Measurements from ENCODE around the gene SYDE2. TPM values are rescaled to one million over a fixed set of nuclear protein-coding genes. Genes with fewer than 3 reads are reported as not detected.

The SYDE2 gene
- polyA plus RNA-seq, 3 donors: 8.5 to 11.6 (median 11.5) TPM

Other genes with a start within 250 kb of the SYDE2 start
- gene MCOLN2, start 203.9 kb downstream of the SYDE2 start, polyA plus RNA-seq (ENCODE audit: insufficient read length in 3 of 3): 1 to 10 TPM in 1 of 3 donors, under 1 TPM in 2; 0.93 to 1.6 (median 0.93) TPM
- 10 to 100 TPM in 2 of 3 donors, 1 to 10 TPM in 1; 8.7 to 27.1 (median 11.3) TPM for gene MCOLN3, start 152.5 kb downstream of the SYDE2 start, polyA plus RNA-seq (ENCODE audit: insufficient read length in 3 of 3)
- 10 to 100 TPM; 38.4 to 48.0 (median 43.0) TPM for gene C1orf52, start 58.6 kb upstream of the SYDE2 start, polyA plus RNA-seq (ENCODE audit: insufficient read length in 3 of 3)
- gene BCL10, start 75.6 kb upstream of the SYDE2 start, polyA plus RNA-seq (ENCODE audit: insufficient read length in 3 of 3): 10 to 100 TPM; 21.0 to 28.4 (median 24.7) TPM

Measured in renal cortex interstitium (tissue), 3 donors.